ENCODE data around the gene ERCC3.
"Not testable (repeated sequence)": the region's sequence is repeated elsewhere in the genome, so short reads cannot be mapped to it uniquely, and the experiment has no call there.

ERCC3 gene

DNA sequence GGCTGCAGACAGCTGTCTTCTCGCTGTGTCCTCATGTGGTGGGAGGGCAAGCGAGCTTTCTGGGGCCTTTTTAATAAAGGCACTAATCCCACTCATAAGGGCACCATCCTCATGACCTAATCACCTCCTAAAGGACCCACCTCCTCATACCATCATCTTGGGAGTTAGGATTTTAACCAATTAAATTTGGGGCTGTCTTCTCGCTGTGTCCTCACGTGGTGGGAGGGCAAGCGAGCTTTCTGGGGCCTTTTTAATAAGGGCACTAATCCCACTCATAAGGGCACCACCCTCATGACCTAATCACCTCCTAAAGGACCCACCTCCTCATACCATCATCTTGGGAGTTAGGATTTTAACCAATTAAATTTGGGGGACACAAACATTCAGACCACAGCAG lies 66.7 kb downstream of the ERCC3 start:
- in situ Hi-C loops (cut with MboI; ENCODE audit: low sequenced_read_pairs): not testable (repeated sequence)

DNA sequence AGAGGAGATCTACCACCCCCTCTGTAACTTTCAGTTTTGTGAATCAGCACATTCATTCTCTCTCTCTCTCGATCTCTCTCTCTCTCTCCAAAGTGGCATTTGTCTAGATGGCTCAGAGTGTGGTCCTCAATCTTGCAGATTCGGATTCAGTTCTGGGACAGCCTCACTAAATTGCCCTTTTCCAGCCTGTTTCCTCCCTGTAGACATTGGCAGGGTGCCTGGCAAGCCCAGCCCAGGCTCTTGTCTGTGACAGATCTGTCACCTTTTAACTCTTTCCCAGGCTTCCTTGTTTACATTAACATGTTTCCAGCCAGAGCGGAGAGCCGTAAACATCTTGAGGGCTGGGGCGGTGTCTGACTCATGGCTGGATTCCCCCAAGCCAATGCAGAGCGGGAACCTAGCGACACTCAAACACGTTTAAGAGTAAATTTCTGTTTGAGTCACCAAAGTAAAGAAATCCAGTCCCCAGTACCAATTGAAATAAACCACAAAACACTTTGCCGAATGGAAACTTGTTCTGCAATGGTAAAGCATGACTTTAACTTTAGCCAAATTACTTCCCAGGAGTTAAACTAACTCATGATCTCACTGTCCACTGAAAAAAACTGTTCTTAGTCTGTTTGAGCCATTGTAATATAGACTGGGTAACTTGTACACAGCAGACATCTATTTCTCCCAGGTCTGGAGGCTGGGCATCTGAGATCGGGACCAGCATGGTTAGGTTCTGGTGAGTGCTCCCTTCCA lies 67.3 kb downstream of the ERCC3 start:
- in situ Hi-C loops (cut with MboI; ENCODE audit: low sequenced_read_pairs): no loop called here

DNA sequence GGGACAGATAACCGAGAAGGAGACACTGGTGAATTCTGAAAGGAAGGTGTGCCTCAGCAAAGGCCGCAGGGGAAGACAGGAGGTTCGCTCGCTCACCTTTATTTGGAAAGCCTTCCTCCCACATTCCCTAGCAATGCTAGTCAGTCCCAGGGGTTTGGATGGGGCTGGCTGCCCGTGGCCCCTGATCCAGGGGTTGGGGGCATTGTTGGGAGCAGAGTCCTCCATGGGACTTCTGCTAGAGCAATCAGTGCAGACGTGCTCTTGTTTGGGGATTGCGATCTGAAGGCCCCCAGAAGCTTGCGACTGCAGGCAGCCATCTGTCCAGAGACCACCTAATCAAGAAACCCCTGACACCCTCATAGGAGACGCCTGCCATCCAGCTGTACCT lies 67.8 kb downstream of the ERCC3 start:
- in situ Hi-C loops (cut with MboI; ENCODE audit: low sequenced_read_pairs): no loop called here

DNA sequence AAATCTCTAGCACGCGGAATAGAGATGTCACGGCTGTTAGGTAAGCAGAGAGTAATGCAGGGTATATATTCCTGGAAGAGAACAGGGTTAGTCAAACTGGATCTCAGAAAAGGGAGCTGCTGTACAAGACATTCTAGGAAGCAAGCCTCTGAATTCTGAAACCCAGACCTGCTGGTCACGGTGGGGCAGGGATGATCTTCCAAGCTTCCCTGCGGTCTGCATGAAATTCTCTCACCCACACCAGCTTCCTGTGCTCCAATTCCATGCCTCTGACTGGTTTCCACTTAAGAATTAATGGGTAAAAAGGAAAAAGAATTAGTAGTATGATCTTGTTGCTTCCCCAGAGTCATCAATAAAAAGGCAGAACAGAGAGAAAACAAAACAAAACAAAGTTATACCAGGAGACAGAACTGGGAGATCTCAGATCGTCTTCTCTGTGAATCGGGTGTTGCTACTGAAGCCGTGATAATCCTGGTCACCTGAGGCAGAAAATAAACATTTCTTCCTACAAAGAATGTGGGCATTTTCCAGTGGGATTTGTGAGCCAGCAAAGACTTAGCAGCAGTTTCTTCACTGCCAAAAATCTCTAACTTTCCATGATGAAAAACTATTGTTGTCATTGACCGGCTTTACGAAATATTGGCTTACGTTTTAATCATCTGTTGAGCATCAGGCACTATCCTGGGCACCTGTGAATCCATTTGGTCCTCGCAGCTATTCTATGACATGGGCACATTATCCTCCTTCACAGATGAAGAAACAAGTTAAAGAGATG lies 68.6 kb downstream of the ERCC3 start:
- in situ Hi-C loops (cut with MboI; ENCODE audit: low sequenced_read_pairs): no loop called here

- in situ Hi-C loops (cut with MboI; ENCODE audit: low sequenced_read_pairs): not testable (repeated sequence)
These were observed 69.8 kb downstream of the ERCC3 start for GRCh38 chr2:127224135-127224534.

- in situ Hi-C loops (cut with MboI; ENCODE audit: low sequenced_read_pairs): no loop called here
These were observed 73.0 kb downstream of the ERCC3 start for GRCh38 chr2:127220768-127221527.

GRCh38 chr2:127220102-127220767 lies 73.7 kb downstream of the ERCC3 start, which contains the start of gene CYP27C1:
CYP27C1 (minus strand) TSS chr2:127220299; CDS start chr2:127220270, 29 bp downstream.
- in situ Hi-C loops (cut with MboI; ENCODE audit: low sequenced_read_pairs): no loop called here

DNA sequence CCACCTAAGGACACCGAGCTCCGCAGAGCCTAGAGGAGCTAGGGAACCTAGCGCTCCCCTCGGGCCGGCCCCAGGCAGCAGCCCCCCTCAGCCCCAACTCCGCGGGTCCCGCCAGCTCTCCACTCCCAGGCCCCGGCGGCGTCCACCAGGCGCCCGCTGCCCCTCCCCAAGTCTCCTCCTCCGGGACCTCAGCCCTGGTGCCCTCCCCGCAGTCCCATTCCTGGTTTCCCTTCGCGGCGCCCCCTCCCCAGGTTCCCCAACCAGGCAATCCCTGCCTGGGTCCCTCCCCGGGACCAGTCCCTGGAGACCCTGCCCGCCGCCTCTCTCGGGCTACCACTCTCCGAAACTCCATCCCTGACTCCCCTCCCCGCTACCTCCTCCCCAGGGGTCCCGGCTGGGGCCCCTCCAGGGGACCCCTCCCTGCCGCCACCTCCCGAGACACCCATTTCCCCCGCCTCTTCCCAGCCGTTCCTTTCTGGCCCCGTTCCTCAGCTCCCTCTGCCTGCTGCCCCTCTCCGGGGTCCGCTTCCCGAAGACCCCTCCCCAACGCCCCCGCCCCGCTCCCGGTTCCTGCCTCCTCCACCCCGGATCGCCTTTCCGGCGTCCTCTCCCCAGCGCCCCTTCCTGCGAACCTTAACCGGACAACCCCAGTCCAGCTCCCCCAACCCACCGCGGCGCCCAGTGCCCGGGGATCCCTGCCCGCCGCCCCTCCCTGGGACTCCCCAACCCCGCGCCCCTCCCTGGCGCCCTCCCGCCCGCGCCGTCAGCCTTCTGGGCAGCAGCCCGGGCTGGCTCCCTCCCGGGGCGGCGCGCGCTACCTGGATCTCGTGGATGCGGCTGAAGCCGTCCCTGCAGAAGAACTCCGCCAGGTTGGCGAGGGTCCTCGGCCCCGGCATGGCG lies 74.5 kb downstream of the ERCC3 start:
- in situ Hi-C loops (cut with MboI; ENCODE audit: low sequenced_read_pairs): no loop called here

DNA sequence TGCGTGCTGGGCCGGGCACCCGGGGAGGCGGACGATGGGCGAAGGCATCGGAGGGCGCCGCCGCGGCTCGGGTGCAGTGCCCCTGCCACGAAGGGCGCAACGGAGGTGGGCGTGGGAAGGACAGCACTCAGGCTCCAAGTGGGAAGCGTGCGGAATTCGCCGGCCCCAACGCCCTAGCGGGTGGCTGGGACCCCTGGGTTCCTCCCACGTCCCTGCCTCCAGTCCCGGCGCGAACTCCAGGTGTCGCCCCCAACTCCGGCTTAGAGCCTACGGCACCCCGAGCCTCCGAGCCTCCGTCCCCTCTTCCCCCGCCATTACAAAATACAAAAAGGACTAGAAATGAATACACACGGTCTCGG lies 75.2 kb downstream of the ERCC3 start:
- in situ Hi-C loops (cut with MboI; ENCODE audit: low sequenced_read_pairs): no loop called here

DNA sequence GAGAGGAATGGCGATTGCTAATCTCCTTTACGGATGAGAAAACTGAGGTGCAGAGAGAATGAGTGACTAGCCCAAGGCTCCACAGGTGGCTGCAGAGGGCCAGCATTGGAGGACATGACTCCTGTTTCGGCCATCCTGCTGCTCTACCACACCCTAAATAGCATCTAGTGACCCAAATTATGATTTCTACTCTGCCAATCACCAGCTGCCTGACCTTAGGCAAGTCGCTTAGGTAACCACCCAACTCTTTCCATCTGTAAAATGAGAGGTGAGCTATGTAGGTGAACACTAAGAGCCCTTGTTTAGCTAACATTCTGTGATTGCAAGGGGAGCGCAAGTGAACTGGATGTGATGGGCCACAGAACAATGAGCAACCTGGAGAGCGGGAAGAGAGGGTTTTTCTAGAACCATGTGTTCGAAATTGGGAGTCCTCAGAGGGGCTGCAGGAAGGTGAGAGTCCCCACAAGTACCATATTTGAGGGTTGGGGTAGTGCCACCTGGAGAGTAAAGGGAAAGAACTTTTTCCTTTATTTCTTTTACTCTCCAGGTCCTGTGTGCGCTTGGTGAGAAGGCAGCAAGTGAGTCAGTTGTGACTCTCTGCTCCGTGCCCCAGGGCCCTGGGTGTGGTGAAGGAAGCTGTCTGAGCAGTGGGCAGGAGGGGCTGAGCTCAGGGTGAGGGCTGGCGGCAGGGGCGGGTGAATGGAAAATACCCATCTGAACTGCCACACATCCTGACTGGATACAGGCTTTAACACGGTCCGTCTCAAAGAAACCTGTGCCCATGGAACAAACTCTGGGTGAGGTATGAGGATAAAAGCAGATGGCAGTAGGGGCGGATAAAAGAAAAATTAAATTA lies 76.2 kb downstream of the ERCC3 start:
- in situ Hi-C loops (cut with MboI; ENCODE audit: low sequenced_read_pairs): no loop called here

DNA sequence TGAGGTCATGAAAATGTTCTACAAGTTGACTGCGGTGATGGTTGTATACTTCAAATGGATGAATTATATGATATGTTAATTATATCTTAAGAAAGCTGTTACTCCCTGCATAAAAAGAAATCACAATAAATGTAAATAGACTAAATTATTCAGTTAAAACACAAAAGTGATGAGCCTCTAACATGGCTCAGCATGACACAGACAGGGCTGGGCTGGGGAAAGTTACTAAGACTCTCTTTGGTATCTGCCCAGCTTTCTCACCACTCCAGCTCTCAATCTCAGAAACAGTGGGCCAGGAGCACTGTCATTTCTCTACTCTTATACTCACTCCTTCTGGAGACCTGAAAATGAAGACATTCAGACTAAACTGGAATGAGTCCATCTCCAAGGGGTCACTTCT lies 77.4 kb downstream of the ERCC3 start:
- in situ Hi-C loops (cut with MboI; ENCODE audit: low sequenced_read_pairs): no loop called here

- in situ Hi-C loops (cut with MboI; ENCODE audit: low sequenced_read_pairs): no loop called here
These were observed 77.8 kb downstream of the ERCC3 start for GRCh38 chr2:127216095-127216494.

GRCh38 chr2:127214201-127214600 lies 79.7 kb downstream of the ERCC3 start:
- in situ Hi-C loops (cut with MboI; ENCODE audit: low sequenced_read_pairs): not testable (repeated sequence)

GRCh38 chr2:127208313-127208712 lies 85.6 kb downstream of the ERCC3 start:
- in situ Hi-C loops (cut with MboI; ENCODE audit: low sequenced_read_pairs): no loop called here

Data from hTERT RPE-1 (cell line).